Measurements from ENCODE around the gene CCDC191. TPM values are rescaled to one million over a fixed set of nuclear protein-coding genes. Genes with fewer than 3 reads are reported as not detected.
A peak's percentile ranks its signal among the peaks of the same experiment; 100 is the strongest.

Gene CCDC191
- 5.0 and 5.4 TPM in 2 replicates for total RNA-seq (2014; rRNA removed; shearing (Covaris generic))
- total RNA-seq (2022): 4.2 and 7.3 TPM in 2 replicates
- Bru-seq, nascent RNA: percentile 47 among the genes with signal in this experiment
- percentile 42 among the genes with signal in this experiment for BruChase-seq, experiment 1, labeled RNA remaining after a 6-hour chase
- percentile 43 among the genes with signal in this experiment for BruChase-seq, experiment 2, labeled RNA remaining after a 2-hour chase
- long read RNA-seq, partial matches to known transcripts: 3 of 9 reads
- long read RNA-seq, other reads (novel, unspliced or antisense): 6 of 9 reads

- BruUV-seq (replicated peaks): no TSS peak
- no peak for TF ChIP-seq EZH2phosphoT487 (IDR thresholded peaks at IDR 0.05; ENCODE audit: borderline replicate concordance, low read depth, low read length)
- TF ChIP-seq, protein P1, sequence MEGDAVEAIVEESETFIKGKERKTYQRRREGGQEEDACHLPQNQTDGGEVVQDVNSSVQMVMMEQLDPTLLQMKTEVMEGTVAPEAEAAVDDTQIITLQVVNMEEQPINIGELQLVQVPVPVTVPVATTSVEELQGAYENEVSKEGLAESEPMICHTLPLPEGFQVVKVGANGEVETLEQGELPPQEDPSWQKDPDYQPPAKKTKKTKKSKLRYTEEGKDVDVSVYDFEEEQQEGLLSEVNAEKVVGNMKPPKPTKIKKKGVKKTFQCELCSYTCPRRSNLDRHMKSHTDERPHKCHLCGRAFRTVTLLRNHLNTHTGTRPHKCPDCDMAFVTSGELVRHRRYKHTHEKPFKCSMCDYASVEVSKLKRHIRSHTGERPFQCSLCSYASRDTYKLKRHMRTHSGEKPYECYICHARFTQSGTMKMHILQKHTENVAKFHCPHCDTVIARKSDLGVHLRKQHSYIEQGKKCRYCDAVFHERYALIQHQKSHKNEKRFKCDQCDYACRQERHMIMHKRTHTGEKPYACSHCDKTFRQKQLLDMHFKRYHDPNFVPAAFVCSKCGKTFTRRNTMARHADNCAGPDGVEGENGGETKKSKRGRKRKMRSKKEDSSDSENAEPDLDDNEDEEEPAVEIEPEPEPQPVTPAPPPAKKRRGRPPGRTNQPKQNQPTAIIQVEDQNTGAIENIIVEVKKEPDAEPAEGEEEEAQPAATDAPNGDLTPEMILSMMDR (conservative IDR thresholded peaks at IDR 0.05; ENCODE audit: low read length): no peak
- Histone ChIP-seq H2AFZ (ENCODE audit: low read length) (peak within 1 kb of the TSS; percentile 89), H3K4me3 (ENCODE audit: low read depth, low read length, poor library complexity, severe bottlenecking) (peak within 1 kb of the TSS; percentile 89), H3K4me2 (ENCODE audit: low read length) (peak within 1 kb of the TSS; percentile 93), H3K9me3 (ENCODE audit: low read length) (no peaks in the 10 kb centered on the region), H4K20me1 (ENCODE audit: insufficient read depth, low read length) (peaks cover 6% of the 10 kb centered on the region; the same call in 1 of the 2 replicates), H3K4me1 (ENCODE audit: insufficient read depth, low read length, poor library complexity, severe bottlenecking) (peaks cover 40% of the 10 kb centered on the region), H3K36me3 (ENCODE audit: insufficient read depth, low read length) (peaks cover 31% of the 10 kb centered on the region), H3K9me2 (ENCODE audit: insufficient read depth, low read length) (no peaks in the 10 kb centered on the region), H3K27ac (ENCODE audit: low read depth, low read length, poor library complexity, severe bottlenecking) (peak within 1 kb of the TSS; percentile 69), H3K79me2 (ENCODE audit: insufficient read depth, low read depth, low read length) (peaks cover 46% of the 10 kb centered on the region)
- DNase-seq (ENCODE audit: low spot score): peak; percentile 100
- intact Hi-C loops (cut with micrococcal nuclease; ENCODE audit: unreplicated experiment): loop anchor here (1.0 to 10.0 kb wide), 6 partner anchors 51 to 396 kb away; partner anchors contain the start of genes ATP6V1A, NAA50 and ZDHHC23
- ChIA-PET POLR2A (interaction anchor here (0.5 to 2.6 kb wide), 17 partner anchors 9 to 395 kb away, joined by 3 to 14 read pairs (median 3); no protein-coding TSS in a partner anchor), CTCF (ENCODE audit: unreplicated experiment) (interaction anchor here (0.6 to 1.0 kb wide), 3 partner anchors 51 to 76 kb away, joined by 3 read pairs; no protein-coding TSS in a partner anchor)
Observed at GRCh38 chr3:114056130-114057010, at the start of gene CCDC191, which contains the start of gene QTRT2. Gene CCDC191 (minus strand): TSS chr3:114056526. CDS start chr3:114056466, 60 bp downstream. Gene QTRT2 (plus strand): TSS chr3:114056737. CDS start chr3:114065258, 8,521 bp downstream.

DNA sequence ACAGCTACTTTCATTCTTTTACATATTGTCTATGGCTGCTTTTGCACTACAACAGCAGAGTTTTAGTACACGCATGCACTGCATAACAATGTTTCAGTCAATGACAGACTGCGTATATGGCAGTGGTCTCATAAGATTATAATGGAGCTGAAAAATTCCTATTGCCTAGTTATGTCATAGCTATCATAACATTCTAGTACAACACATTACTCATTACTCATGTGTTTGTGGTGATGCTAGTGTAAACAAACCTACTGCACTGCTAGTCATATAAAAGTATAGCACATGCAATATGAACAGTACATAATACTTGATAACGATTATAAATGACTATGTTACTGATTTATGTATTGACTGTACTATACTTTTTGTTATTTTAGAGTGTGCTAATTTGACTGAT is 48.1 kb upstream of the CCDC191 start:
- Histone ChIP-seq H3K9me2 (ENCODE audit: insufficient read depth, low read length) (no peaks in the 10 kb centered on the region), H3K9me3 (ENCODE audit: low read length) (no peaks in the 10 kb centered on the region), H4K20me1 (ENCODE audit: insufficient read depth, low read length) (no peaks in the 10 kb centered on the region), H3K79me2 (ENCODE audit: insufficient read depth, low read depth, low read length) (no peaks in the 10 kb centered on the region), H3K4me1 (ENCODE audit: insufficient read depth, low read length, poor library complexity, severe bottlenecking) (no peaks in the 10 kb centered on the region), H2AFZ (ENCODE audit: low read length) (no peak overlapping the region), H3K27ac (ENCODE audit: low read depth, low read length, poor library complexity, severe bottlenecking) (no peak overlapping the region), H3K4me2 (ENCODE audit: low read length) (no peak overlapping the region), H3K36me3 (ENCODE audit: insufficient read depth, low read length) (no peaks in the 10 kb centered on the region), H3K4me3 (ENCODE audit: low read depth, low read length, poor library complexity, severe bottlenecking) (no peak overlapping the region)
- no peak for DNase-seq (ENCODE audit: low spot score)
- ChIA-PET POLR2A (interaction anchor here (0.6 to 0.7 kb wide), 2 partner anchors 518 to 580 kb away, joined by 3 read pairs; no protein-coding TSS in a partner anchor), CTCF (ENCODE audit: unreplicated experiment) (no interaction called here)
- intact Hi-C loops (cut with micrococcal nuclease; ENCODE audit: unreplicated experiment): no loop called here
- BruUV-seq (replicated peaks): no TSS peak
- TF ChIP-seq, protein P1 (conservative IDR thresholded peaks at IDR 0.05; ENCODE audit: low read length): no peak
- no peak for TF ChIP-seq EZH2phosphoT487 (IDR thresholded peaks at IDR 0.05; ENCODE audit: borderline replicate concordance, low read depth, low read length)

All from OCI-LY7 (cell line).